Umbilical cord (tissue), 2 donors: ENCODE data around the gene PLA2G6. TPM values are rescaled to one million over a fixed set of nuclear protein-coding genes. Genes with fewer than 3 reads are reported as not detected.
"Not testable (repeated sequence)": the region's sequence is repeated elsewhere in the genome, so short reads cannot be mapped to it uniquely, and the experiment has no call there.

ENCODE experiments used
- DNase-seq: peaks from one replicate; pipeline ENCODE4 v3.0.0-alpha.2; 2015; ENCODE audit warnings: low spot score
- total RNA-seq: library from RNA; depleted of rRNA; stranded (reverse); fragments of >200 nt; gene quantifications from one replicate; pipeline ENCODE4 v1.2.3, GENCODE V29; 2014; ENCODE audit warnings: low replicate concordance; ENCODE audit not compliant: insufficient read depth

PLA2G6 gene
- total RNA-seq, 1 donor from 2014 or later: 22.1 TPM

DNA sequence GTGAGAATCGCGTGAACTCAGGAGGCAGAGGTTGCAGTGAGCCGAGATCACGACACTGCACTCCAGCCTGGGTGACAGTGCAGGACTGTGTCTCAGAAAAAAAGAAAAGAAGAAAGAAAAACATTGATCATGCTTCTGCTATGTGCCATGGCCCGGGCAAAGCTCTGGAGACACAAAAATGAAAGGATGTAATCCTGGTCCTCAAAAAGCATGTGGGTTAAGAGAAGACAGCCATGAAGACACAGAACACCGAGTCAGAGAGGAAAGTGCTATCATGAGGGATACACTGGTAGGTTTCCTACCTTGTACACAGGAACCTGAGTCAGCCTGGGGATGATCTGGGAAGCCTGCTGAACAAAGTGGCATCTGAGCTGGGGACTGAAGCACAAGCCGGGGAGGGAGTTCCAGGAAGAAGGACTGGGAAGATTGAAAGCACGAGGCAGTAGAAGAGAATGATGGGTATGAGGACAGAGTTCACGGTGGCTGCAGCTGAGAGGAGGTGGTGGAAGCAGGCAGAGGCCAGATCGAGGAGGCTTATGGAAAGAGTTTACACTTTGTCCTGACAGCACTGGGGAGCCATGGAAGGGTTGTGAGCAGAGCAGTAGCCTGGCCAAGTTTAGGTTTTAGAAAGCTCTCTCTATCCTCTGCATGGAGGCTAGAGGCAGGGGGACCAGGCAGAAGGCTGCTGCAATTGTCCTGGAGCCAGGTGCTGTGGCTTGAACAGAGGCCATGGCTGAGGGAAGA, 10.3 kb upstream of the PLA2G6 start:
- no peak for DNase-seq

DNA sequence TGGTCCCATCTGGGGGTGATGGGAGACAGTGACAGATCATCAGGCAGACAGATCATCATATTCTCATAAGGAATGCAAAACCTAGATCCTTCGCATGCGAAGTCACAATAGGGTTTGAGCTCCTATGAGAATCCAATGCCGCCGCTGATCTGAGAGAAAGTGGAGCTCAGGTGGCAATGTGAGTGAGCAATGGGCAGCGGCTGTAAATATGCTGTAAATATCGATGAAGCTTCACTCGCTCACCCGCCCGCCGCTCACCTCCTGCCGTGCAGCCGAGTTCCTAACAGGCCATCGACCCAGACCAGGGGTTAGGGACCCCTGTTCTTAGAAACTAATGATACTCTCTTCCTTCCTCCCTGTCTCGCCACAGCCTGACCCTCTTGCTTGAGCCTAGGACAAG, 9.4 kb upstream of the PLA2G6 start:
- no peak for DNase-seq

DNA sequence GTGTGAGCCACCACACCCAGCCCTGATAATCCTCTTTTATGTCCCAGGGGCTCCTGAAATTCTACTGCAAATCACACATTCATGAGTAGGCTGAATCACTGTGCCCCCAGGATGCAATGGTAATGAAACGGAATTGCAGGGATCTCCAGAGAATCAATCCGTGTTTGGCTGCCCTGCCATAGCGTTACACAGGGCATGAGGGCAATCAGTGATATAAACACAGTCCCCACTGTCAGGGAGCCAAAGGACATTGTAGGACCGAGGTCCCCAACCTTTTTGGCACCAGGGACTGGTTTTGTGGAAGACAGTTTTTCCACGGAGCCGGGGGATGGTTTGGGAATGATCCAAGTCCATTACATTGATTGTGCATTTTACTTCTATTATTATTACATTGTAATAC, 9.0 kb upstream of the PLA2G6 start:
- DNase-seq: no peak

DNA sequence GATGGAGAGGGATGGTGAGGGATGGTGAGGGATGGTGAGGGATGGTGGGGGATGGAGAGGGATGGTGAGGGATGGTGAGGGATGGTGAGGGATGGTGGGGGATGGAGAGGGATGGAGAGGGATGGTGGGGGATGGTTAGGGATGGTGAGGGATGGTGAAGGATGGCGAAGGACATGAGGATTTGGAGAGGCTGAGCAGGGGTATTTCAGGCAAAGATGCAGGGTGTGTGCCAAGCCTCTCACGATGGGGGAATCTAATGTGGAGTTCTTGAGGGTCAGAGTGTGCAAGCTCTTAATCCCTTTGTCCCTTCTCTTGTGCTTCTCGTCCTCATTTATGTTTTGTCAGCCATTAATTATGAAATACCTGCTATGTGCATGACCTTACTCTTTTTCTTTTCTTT, 7.5 kb upstream of the PLA2G6 start:
- DNase-seq: no peak

DNA sequence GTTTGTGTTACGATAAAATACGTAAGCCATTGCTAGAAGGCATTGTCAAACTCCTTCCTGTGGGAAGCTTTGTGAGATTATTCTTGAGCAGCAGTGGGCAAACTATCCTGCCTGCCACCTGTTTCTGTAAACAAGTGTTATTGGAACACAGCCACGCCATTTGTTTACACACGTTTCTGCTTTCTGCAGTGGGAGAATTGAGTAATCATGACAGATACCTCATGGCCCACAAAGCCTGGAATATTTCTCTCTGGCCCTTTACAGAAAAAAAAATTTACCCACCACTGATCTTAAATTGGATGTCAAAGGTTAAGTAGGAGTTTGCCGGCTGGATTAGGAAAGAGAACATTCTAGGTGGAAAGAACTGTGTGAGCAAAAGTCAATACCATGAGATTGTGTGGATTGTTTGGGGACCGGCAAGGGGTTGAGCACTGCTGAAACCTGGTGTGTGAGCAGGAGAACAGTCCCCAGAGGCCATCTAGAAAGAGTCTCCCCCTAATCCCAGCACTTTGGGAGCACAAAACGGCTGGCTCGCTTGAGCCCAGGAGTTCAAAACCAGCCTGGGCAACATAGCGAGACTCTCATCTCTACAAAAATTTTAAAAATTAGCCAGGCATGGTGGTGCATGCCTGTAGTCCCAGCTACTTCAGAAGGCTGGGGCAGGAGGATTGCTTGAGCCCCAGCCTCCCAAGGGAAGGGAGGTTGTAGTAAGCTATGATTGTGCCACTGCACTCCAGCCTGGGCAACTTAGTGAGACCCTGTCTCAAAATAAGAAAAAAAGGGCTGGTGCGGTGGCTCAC, 6.0 kb upstream of the PLA2G6 start:
- DNase-seq: no peak

DNA sequence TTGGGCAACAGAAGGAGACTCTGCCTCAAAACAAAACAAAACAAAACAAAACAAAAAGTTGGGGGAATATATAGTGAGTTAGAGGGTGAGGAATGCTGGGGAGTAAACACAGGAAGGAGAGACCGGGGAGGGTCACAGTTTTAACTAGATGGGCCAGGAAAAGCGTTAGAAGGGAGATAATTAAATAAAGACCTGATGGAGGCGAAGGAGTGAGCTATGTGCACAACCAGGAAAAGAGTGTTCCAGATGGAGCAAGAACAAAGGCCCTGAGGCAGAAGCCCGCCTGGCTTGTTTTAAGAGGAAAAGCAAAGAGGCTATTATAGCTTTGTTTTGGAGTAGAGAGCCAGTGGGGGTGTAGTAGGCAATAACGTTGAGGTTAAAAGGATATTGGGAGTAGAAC, 4.8 kb upstream of the PLA2G6 start:
- no peak for DNase-seq

DNA sequence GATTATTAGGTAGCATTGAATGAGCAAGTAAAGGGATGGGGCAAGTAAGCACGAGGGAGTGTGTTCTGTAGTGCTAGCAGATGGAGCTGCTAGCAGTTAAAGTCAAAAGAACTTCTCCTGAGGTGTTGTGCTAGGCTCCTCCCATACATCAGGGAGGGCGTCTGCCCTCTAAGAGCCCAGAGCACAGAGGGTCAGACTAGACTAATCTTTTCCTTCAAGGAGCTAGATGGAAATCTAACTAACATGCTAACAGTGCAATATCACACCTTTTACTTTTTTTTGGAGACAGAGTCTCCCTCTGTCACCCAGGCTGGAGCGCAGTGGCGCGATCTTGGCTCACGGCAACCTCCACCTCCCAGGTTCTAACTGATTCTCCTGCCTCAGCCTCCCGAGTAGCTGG, 3.2 kb upstream of the PLA2G6 start:
- DNase-seq: no peak

DNA sequence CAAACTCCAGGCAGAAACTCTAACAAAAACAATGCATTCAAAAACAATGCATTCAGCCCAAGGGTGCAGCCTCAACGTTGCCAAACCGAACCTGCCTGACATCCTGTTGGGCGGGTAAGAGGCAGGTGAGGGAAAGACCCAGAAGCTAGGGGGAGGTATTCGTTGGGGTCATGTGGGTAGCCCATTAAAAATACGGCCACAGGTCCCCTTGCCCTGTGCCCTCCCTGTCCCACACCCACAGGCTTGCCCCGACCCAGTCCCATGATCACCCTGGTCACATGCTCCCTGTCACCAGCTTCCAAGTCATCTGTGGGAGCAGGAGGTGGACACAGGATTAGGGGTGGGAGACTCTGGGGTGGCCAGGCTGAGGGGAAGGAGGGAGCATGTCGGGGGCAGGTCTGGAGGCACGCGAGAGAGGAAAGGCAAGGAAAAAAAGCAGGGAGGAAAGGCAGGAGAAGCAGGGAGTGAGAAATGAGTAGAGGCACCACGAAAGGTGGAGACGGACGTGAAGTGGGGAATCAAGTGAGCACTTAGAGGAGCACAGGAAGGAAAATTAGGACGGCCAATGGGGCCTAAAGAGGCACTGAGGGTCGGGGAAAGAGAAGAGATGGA, 683 bp downstream of the PLA2G6 start:
- DNase-seq: no peak

DNA sequence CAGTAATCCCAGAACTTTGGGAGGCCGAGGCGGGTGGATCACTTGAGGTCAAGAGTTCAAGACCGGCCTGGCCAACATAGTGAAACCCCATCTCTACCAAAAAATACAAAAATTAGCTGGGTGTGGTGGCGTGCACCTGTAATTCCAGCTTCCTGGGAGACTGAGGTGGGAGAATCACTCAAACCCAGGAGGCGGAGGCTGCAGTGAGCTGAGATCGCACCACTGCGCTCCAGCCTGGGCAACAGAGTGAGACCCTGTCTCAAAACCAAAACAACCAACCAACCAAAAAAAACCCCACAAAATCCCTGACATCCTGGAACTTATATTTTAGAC, 3.1 kb downstream of the PLA2G6 start:
- DNase-seq: not testable (repeated sequence)

DNA sequence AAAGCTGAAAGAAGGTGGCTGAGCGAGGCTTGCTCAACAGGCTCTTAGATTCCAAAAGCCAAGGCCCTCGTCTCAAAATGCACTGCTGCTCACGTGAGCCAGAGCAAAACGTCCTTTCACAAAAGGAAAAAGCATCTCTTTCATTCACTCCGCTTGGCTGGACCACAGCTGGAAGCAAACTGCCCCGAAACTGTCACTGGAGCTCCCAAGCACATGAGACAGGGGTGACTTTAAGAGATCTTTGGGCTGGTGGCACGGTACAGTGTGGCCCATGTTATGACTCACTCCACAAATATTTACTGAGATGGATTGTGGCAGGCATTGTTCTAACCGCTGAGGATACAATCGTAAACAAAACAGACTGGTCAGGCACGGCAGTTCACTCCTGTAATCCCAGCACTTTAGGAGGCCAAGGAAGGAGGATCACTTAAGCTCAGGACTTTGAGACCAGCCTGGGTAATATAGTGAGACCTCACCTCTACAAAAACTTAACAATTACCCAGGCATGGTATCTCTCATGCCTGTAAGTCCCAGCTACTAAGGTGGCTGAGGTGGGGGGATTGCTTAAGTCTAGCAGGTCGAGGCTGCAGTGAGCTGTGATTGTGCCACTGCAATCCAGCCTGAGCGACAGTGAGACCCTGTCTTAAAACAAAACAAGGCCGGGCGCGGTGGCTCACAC, 3.6 kb downstream of the PLA2G6 start:
- DNase-seq: peak; percentile 35

DNA sequence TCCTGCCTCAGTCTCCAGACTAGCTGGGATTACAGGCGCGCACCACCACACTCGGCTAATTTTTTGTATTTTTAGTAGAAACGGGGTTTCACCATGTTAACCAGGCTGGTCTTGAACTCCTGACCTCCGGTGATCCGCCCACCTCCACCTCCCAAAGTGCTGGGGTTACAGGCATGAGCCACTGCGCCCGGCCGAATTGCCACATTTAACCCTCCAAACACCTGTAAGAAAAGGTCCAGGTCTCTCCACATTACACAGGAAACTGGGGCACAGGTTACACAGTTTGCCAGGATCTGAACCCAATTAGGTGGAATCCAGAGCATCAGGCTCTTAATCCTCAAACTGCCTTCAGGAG, 4.1 kb downstream of the PLA2G6 start:
- not testable (repeated sequence) for DNase-seq

DNA sequence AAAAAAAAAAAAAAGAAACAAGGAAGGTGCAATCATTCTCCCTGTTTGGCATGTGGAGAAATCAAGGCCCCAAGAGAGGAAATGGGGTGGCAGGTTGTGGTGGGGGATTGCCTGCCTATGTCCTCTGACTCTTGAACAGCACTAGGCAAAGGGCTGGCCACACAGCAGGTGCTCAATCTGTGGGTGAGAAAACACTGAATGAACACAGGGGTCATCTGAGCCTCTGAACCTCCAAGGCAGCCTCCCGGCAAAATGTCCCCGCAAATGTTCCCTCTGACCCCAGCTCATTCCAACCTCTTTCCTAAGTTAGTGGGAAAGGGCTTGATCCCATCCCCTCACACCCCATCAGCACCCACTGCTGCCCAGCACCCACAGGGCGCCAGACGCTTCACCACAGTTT, 4.6 kb downstream of the PLA2G6 start:
- DNase-seq: no peak

DNA sequence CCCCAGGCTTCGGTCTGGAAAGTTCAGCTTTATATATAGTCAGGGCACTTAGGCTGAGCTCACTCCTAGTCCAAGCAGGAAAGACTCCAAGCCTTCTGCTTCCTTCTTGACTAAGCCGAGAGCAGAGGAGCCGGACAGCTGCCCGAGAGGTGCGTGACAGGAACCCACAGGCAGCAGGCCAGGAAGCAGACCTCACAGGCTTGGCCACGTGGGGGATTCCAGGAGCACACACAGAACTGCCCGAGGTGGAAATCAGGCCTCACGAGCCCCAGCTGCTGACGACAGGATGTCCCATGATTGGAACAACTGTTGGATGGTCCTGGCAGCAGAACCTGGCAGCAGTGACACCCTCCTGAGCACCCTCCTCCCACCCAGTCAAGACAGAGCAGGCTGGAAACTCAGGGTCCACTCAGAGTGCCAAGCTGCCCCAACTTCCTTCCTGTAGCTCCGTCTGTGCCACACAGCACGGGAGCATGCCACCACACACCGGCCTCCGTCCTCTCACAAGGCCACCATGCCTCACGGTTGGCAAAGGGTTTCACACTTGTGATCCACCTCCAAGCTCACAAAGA, 5.4 kb downstream of the PLA2G6 start:
- peak; percentile 52 for DNase-seq

DNA sequence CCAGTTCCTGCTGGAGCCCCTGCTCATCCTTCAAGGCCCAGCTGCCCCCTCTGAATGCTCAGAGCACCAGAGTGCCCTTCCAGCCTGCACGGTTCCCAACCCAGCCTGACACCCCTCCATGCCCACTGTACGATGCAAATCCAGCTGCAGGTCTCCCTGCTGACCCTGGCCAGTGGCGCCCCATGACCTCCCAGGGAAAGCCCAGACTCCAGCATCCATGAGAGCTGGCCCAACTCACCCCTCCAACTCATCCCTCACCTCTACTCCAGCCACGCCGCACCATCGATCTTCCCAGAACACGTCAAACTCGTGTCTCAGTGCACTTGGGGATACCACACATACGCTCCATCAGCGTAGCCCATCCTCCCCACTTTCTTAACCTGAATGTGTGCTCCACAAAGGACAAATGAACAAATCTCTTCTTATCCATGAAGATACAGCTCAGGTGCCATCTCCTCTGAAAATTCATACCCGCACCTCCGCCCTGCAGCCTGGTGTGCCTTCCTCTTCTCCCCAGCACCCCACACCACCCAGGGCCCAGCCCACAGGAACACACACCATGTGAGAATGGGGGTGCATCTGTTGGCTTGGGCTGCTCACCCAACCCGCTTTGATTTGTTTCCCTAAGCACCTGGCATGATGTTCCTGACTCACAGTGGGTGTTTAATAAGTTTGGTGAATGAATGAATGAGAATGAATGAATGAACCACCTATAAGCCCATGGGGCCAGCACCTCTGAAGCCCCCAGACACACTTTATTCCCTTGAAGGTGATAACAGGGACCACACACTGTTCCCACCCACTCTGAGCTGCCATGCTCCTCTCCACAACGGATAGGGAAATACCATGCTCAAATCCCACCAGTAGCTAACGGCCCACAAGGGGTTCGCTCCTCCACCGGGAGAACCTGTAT, 6.2 kb downstream of the PLA2G6 start:
- no peak for DNase-seq

DNA sequence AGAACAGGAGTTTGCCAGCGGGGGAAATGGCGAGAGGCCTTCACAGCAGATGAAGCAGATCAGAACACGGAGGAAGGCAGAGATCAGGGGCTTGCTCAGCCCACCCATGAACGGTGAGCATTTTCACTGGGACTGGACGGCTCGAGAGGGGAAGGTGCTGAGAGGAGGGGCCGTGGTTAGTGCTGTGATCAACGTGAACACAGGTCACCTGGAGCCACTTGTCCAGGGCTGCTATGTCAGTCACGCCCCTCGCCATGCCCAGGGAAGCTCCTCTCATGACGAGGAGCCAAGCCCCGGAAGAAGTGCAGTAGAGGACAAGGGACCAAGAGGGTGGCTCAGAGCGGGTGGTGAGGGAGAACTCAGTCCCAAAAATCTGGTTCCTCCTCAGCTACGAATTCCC, 7.0 kb downstream of the PLA2G6 start:
- no peak for DNase-seq

DNA sequence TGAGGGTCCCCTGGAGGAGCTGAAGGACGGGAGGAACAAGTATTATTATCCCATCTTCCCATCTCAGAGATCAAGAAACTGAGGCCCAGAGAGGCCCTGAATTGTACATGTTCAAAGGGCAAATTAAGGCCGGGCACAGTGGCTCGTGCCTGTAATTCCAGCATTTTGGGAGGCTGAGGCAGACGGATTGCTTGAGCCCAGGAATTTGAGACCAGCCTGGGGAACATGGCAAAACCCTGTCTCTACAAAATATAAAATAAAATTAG, 8.1 kb downstream of the PLA2G6 start:
- DNase-seq: no peak

DNA sequence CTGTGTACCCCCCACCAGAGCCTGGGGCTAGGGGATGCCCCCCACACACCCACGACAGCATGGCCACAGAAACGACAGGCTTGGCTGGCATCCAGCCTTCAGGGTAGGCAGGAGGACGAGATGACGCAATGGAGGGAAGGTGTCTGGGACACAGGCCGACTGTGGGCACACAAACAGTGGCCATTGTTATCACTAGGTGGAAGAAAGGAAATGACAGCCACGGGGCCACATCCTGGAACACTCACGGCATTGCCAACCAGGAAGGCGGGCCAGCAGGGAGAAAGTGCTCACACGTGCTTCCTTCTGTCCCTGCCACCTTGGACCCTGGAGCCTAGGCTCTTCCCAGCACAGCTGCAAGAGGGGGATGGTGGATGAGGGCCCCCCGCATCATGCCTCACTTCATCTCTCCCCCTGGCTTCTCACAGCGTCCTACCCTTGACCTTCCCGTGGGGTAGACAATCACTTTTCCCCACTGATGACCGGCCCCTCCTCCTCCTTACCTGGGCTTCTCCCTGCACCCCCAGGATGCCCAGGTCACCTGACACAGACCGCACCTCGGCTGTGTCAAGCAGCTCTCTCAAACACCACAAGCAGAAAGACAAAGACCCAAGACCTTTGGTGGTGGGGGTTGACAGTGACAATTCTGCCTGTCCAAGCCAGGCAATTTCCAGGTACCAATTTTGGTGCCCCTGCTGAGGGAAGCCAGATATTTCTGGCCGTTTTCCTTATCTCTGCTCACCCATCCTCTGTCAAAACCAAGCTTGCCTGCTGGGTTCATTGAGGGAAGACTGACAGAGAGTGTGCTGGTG, 8.6 kb downstream of the PLA2G6 start:
- peak; percentile 46 for DNase-seq

DNA sequence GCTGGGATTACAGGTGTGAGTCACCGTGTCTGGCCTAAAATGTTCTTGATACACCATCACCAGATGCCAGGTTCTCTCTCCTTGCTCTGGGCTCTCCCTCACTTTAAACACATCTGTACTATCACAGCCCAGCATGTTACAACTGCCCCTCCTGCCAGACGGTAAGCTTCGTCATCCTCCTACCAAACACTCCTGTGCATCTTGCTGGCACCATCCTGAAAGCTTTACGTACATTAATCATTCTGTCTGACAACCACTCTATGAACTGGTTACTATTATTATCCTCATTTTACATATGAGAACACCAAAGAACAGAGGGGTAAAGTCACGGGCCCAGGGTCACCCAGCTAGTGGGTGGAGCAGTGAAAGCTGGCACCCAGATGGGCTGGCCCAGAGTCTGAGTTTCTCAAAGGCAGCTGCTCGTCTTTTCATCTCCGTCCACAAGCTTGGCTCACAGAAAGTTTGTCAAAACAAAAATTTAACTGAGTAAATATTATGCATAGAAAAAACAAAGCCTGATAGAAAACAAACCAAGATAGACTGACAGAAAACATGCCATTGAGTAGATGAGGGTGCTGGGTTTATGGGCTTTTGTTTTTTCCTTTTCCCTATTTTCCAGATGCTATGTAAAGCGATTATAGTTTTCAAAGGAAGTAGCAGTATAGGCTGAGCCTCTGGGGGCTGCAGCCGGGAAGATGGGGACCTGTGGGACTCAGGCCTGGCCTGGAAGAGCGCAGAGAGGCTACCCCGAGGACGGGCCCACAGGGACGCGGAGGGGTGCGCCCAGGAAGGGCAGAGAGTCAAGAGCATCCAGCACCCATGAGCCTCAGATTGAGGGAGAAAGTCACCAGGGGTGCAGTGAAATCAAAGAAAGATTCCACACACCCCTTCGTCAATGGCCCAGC, 9.5 kb downstream of the PLA2G6 start:
- no peak for DNase-seq

DNA sequence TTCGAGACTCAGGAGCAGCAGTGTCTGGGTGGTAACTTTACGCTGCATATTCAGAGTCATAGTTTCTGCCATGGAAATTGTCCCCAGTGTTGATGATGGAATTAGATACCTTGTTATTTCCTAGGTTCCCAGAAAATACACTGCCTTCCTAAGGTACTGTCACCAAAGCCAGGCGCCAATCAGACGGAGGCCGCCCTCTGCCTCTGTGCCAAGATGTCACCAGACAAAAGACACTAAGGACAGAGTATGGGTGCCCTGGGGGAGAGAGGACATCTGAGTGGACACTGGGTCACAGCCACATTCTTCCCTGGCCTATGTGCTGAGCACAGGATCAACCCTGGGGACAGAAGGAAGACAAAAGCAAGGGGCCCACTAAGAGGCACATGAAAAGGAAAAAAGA, 11.2 kb downstream of the PLA2G6 start:
- no peak for DNase-seq
